Left forelimb (tissue), 1 donor: Measurements from ENCODE around the gene EEA1.

Experiments
- DNase-seq: peaks from one replicate; pipeline ENCODE4 v3.0.0-alpha.2; 2018; ENCODE audit warnings: low spot score

EEA1 gene

DNA sequence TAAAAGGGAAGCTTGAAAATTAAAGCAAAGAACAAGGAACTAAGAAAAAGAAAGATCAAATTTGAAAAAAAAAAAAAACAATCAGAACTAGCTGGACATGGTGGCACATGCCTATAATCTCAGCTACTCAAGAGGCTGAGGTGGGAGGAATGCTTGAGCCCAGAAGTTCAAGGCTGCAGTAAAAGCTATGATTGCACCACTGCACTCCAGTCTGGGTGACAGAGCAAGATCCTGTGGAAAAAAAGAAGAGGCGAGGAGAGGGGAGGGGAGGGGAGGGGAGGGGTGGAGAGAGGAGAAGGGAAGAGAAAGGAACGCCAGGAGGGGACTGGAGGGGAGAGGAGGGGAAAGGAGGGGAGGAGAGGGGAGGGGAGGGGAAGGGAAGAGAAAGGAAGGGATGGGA is 43.0 kb downstream of the EEA1 start:
- DNase-seq = no peak

DNA sequence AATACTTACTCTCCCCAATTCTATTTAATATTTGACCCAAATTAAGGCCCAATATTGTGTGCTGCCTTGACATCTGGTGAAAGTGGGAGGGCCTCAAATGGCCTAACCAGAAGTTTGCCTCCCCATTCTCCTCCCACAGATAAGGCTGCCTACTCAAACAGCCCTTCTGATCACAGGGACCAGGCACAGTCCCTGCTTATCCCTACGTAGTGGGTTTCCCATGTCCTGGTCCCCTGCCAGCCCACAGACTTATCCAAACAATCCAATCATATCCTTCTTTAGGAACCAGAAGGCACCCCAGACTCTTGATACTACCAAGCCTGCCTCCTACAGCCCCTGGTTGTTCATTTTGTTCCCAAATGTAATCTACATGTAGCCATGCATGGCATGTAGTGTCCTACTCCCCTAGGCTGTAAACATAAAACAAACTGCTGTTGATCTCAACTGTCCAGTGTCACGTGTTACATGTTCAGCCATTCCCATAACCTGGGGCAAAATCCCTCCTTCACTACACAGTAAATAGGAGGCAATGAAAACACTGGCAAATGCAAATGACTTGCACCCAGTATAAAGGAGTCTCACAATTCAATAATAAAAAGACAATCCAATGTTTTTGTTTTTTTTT is 49.3 kb downstream of the EEA1 start:
- no peak for DNase-seq

DNA sequence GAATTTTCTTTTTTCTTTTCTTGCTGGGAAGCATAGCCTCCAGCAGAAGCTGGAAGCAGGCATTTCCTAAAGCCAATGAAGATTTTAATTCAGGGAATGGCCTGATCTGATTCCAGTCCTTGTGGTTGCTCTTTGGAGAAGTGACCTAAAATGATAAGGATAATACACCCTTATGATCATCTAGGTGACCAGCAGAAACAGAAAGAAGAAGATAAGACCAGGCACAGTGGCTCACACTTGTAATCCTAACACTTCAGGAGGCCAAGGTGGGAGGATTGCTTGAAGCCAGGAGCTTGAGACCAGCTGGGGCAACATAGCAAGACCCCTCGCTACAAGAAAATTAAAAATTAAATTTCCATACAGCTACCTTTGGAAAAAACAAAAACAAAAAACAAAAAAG is 51.2 kb downstream of the EEA1 start:
- DNase-seq = no peak

DNA sequence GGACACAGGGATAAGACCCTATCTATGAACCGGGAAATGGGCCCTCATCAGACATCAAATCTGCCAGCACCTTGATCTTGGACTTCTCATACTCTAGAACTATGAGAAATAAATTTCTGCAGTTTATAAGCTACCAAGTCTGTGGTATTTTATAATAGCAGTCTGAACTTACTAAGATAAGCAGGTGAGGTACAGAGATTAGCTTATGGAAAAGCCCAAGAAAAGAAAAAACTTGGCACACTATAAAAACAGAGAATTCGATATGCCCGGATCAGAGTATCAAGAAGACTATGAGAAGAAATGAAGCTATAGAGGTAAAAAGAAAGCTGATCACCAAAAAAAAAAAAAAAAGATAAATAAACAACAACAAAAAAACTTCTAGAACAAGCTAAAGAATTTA is 52.6 kb downstream of the EEA1 start:
- no peak for DNase-seq

DNA sequence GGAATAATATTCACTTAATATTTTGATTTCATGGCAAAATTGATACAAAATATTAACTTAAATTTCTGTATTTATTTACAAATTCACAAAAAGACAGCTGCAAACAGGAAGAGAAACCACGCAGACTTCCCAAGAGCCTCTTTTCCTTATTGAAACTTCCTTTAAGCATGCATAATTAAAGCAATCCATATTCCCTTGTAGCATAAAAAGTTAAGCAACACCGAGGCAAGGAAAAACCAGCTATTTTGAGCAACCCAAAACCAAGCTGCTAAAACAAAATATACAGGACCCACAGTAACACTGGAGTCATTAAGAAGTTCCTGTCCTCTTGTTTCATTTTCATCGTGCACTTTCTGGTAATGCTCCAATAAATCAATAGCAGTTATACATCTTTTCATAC is 58.0 kb downstream of the EEA1 start:
- no peak for DNase-seq

DNA sequence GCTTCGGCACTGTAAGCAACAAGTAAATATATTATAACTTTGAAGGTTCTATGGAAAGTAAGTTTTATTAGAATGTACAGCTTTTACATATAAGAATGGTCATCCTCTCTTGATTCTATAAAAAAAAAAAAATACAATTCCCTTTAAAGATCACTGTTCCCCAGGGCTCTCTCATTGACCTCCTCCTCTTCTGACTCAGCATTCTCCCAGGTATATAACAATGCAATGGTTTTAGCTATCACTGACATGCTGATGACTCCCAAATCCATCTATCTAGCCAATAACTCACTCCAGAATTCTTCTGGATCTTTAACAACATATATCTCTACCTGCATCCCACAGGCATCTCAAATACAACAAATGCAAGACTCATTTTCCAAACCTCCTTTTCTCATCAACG is 62.7 kb downstream of the EEA1 start:
- DNase-seq = no peak

DNA sequence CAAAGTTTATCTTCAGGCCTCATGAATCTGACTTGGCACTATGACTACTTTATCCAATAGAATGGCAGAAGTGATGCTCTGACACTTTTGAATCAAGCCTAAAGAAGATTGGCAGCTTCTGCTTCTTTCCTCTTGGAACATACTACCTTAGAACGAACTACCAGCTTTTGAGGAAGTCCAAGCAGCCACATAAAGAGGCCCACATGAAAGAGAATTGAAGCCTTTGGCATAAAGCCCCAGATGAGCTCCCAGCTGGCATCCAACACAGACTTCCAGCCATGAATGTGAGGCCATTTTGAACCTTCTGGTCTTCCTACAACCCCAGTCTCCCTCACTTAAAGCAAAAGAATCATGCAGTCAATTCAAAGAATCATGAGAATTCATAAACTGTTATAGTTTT is 65.8 kb downstream of the EEA1 start:
- no peak for DNase-seq

DNA sequence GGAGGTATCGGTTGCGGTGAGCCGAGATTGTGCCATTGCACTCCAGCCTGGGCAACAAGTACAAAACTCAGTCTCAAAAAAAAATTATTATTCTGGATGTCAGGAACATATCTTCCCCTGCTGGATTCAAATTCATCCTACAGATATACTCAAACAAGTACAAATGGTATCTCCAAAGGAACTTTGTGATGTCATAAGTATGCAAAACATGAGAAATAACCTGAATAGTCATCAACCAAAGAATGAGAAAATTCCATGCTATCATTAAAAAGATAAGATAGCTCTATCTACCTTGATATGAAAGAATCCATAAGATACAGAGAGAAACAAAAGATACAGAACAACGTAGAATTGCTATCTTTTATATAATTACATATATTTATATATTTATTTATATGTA is 67.7 kb downstream of the EEA1 start:
- DNase-seq = no peak

DNA sequence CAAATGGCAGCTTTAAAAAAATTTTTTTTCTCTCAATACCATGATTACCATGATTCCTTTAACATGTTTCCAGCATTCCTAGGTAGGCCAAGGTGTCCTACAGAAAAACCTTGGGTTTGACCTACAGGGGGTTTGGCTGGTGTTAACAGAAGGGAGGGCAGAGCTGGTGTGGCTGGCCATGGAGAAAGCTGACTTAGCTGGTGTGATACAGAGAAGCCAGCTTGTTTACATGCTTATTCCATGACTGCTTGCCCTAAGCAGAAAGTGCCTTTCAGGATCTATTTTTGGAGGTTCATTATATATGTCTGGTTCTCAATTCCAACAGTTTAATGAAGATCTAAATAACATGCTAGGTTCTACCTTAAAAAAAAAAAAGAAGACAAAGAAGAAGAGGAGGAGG is 68.6 kb downstream of the EEA1 start:
- DNase-seq = no peak

DNA sequence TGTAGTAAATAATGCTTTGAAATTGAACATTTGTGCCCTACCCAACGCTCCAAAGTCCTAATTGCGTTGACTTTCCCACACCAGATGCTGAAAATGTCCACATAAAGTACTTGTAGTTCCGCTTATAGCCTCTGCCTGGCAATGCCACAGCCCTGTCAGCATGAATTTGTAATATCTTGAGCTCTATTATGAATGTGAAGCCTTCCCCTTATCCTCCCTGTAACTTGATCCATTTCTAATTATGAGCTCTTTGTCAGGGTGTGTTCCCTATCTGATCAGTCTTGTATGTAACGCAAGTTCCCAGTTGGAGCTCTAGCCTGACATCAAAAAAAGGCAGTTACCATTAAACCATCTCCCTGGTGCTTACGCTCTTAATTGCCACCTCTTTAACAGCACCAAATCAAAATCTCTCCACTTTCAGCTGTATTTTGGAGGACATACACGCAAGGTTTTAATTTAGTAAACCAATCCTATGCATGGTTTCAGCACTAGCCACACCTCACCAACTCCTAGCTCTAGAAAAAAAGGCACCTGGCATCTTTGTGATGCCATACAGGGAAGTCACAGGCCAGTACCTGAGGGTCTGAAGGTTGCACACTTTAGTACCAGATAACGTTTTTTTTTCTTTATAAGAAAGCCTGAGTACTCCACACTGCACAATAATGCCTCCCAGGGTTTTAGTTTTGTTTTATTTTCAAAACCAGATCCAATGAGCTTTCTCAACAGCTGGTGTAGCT is 69.3 kb downstream of the EEA1 start:
- no peak for DNase-seq

DNA sequence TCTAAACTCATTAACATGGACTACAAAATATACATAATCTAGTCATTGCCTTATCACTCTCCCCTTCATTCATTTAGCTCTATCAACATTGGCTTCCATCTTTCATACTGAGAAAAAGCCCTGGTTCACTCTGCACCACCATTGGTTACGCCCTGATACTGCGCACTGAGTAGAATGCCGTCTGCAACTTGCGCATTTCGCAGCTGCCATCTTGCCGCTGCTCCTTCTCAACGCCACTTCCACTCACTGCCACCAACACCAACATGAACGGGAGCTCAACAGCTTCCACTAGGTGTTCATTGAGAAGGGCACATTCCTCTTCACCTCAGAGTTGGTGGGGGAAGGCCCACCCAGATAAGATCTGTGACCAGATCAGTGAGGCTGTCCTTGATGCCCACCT is 71.3 kb downstream of the EEA1 start:
- no peak for DNase-seq

DNA sequence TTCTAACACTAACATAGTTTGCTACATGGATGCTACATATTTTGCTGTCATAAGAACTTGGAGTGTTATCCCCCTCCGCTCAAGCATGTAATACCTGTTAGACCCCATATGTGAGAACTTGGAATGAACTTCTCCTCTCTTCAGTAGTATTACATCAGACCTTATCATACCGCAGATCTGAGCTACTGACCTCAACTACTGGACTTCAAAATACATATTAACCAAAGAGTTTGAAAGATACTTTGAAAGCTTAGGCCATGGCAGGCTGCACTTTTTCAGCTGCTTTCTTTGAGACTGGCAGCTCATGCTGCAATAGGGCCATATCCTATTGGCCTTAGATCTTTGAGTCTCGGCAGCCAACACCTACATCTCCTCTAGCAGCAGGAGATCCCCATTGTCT is 74.8 kb downstream of the EEA1 start:
- no peak for DNase-seq

DNA sequence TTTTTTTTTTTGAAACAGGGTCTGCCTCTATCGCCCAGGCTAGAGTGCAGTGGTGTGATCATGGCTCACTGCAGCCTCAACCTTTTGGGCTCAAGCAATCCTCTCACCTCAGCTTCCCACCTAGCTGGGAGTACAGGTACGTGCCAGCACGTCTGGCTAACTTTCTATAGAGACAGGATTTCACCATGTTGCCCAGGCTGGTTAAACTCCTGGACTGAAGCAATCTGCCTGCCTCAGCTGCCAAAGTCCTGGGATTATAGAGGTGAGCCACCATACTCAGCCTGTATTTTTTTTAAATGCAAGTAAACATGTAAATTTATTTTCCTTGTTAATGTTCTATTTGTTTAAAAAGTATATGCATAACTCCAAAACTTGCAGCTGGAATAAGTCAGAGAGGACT is 80.4 kb downstream of the EEA1 start:
- DNase-seq = no peak

DNA sequence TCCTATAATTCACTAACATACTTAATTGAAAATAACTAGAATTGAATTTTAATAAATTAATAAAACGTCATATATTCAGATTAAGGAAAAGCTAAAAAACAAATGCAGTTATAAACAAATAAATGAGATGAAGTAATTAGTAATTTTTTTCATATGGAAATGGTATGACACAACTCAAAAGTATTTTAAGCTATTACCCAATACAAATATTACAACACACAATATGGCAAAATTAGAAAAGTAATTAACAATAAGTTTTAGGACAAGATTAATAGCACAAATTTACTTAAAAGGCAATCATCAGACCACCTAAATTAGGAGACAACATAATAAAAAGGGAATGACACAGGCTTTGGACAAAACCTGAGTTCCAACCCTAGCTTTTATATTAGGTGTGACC is 81.7 kb downstream of the EEA1 start:
- no peak for DNase-seq

DNA sequence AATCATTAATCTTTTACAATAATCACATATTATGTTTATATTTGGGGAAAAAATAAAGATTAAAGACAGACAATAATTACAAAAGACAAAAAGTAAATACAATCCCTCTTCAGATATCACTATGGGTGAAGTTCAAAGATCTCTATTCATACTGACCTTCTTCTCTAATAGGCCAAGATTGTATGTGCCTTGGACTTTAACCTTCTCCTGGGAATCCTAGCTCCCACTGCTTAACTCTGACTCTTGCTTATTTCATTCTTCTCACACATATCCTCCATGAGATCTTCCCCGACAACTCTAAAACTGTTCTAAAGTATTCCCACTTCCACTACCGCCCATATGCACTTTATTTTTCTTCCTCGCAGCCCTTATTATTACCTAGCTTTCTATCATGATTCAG is 83.8 kb downstream of the EEA1 start:
- no peak for DNase-seq

DNA sequence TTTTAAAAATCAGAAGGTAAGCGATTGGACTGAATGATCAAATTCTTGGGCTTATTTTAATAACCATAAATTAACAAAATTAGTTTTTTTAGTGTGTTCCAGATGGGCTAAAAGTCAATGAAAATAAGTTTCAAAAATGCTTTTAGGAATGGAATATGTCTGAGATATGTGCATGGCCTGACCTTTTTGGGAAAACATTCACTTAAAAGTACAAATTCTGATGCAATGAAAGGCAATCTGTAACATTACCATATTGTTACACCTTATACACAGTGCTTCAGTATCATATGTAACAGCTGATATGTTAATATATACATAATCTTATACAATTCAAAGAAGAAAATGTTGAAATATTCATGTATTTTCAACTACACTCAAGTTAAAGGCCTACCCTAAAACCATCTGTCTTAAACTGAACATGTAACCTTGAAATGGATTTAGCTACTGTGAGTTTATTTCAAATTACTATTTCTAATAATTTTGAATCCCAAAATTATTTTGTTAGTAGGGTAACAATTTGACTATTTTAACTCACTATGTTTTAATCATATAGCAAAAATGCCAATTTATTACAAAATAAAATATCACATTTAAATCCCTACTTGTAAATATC is 84.8 kb downstream of the EEA1 start:
- no peak for DNase-seq

DNA sequence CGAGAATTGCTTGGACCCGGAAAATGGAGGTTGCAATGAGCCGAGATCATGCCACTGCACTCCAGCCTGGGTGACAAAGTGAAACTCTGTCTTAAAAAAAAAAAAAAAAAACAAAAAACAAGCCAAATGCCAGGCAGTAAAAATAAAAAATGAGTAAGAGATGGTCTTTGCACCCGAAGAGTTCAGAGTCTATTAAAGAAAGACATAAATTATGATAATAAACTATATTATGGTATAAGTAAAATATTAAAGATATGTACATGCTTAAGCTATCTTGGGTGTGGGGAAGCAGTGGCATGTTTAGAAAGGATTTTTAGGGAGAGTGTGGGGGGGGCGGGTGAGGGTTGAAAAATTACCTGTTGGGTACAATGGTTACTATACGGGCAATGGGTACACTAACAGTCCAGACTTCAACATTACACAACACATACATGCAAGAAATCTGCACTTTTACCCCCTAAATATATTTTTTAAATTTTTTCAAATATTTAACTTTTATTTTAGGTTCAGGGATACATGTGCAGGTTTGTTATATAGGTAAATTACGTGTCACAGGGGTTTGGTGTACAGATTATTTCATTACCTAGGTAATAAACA is 99.3 kb downstream of the EEA1 start:
- DNase-seq = no peak

DNA sequence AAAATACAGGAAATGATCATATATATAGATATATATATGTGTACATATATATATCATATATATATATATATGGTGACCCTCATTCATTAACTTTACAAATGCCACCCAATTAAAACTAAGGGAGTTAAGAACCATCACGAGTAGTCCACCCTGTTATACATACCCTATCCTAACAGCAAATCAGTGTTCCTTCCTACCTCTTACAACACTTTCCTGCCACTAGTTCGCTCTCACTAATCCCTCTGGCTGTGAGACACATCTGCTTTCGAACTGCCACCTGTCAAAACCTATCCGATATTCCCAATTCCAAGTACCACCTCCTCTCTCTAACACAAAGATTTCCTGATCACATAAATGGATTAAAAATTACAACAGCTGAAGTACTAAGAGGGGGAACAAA is 100.5 kb downstream of the EEA1 start:
- no peak for DNase-seq

DNA sequence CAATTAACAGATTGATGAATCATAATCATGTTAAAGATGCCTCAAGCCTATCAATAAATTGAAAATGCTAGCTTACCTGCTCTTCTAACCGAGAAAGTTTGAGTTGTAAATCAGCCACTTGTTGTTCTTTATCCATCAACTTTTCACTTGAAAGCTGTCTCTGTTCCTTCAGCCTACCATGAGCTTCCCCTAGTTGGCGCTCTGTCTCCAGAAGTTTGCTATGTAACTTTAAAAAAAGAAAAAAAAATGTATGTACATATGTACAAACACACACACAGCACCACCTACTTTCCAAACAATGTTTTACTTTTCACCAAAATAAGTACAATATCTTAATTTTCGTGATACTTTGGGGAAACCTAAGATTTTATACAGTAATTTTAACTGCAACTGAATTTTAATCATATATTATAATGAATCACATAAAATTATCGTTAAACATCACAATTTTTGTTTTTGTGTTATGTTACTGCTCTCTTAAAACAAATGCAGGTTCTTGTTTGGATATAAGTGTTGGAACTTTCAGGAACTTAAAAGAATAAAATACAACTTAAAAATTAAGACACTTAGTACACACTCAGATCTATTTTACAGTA is 101.2 kb downstream of the EEA1 start:
- no peak for DNase-seq

DNA sequence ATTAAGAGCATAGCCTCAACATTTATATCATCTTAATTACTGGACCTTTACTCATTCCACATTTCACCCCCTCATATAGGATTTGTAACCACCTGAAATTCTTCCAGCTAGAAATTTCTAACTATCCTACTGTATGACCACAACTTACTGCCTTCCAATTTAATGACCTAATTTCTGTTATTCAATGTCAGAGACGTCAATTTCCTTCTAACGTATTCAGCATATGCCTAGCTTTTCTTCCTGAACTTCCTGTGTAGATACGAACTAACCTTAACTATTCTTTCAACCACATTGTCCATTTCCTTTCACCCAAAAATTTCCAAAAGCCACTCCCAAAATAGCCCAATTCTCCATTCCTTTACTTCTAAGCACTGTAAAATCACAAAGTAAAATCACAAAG is 108.0 kb downstream of the EEA1 start:
- no peak for DNase-seq

DNA sequence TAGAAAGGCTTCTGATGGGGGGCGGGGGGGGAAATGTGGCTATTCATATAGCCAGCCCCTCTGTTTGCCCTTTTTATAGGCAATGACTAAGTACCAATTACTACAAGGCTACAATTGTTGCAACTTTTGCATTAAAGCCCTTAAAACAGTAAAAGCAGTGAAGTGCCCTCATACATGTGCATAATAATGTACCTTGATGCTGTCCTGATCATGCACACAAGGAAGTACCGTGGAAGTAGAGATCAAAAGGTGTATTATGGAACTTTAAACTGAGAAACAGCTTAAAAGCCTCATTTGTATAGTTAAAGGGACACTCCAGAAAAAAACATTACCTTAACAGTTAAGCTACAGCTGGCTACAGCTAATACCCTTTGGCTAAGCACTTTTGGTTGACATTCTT is 114.5 kb downstream of the EEA1 start:
- no peak for DNase-seq

DNA sequence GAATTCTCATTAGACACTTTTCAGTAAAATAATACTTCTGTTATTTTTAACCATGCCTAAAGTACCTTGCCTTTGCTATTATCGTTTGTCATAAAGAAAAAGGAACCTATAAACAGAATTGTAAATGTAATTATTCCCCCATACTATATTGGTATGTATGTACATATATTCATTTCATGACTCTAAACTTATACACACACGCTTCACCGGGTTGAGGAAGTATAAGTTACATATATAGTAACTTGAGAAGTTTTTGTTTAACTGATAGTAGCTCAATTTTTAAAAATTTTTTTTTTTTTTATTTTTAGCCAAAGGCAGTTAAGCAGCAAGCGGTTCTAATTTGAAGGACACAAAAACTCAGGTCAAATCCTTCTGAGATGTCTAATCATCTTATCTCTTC is 118.7 kb downstream of the EEA1 start:
- DNase-seq = no peak

DNA sequence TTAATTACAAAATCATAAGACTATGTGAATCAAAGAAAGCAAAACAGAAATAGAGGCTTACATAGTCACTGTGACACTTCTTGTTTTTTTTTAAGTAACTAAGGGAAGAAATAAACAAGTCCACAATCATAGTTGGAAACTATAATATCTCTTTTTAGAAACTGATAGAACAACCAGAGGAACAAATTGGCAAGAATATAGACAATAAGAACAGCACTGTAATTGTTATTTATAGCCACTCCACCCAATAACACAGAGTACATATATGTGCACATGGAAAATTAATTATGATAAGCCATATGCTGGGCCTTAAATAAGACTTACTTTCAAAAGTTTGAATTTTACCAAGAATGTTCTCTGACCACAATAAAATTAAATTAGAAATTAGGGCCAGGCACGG is 125.2 kb downstream of the EEA1 start:
- DNase-seq = no peak
